Hematopoietic multipotent progenitor cell (in vitro differentiated cells): ENCODE results near the gene NTMT2. TPM values are rescaled to one million over a fixed set of nuclear protein-coding genes. Genes with fewer than 3 reads are reported as not detected.
"Not testable (repeated sequence)": the region's sequence is repeated elsewhere in the genome, so short reads cannot be mapped to it uniquely, and the experiment has no call there.

ENCODE experiments used
- DNase-seq, 3 donors: peaks; one replicate each; pipeline ENCODE4 v3.0.0-alpha.2; 2011 to 2015; ENCODE audit warnings: low read depth in 2 of 3, low spot score in 2 of 3
- total RNA-seq: library from RNA; depleted of rRNA; stranded (reverse); fragments of >200 nt; gene quantifications from one replicate; pipeline ENCODE4 v1.2.3, GENCODE V29; 2012

The NTMT2 gene
- not detected for total RNA-seq

- DNase-seq = no peak
These were observed at the start of gene NTMT2 for GRCh38 chr1:170145770-170146676. Gene NTMT2 (plus strand): TSS chr1:170145959. CDS start chr1:170146108, 149 bp downstream.

GRCh38 chr1:170095976-170096748 is 49.6 kb upstream of the NTMT2 start:
- no peak for DNase-seq

DNA sequence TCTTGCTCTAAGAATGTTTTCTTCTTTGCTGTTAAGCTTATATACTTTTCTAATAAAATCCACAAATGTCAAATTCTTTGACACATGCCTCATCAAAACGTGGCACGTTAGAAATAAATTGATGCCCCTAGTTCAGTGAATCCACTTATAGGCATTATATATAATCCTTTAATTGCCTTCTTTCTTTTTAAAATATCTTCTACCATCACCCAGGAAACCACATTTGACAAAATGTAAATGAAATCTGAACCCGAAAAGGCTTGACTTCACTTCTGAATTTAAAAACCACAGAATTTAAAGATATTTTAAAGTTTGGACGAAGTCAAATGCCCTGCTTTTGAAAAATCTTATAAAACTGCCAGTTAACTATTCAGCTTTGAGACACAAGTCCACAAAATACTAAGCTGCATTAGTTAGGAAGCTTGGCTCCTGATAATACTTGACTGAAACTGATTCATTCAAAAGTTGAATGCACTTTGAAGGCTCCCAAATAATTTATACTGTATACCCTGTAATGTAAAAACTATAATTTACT is 48.9 kb upstream of the NTMT2 start:
- no peak for DNase-seq

GRCh38 chr1:170097449-170097948 is 48.3 kb upstream of the NTMT2 start:
- no peak for DNase-seq

GRCh38 chr1:170113140-170113539 is 32.6 kb upstream of the NTMT2 start:
- DNase-seq = not testable (repeated sequence)

GRCh38 chr1:170114906-170115305 is 30.9 kb upstream of the NTMT2 start:
- DNase-seq = no peak

- no peak for DNase-seq
These were observed 23.4 kb upstream of the NTMT2 start for GRCh38 chr1:170122366-170122765.

- no peak for DNase-seq
These were observed 20.5 kb upstream of the NTMT2 start for GRCh38 chr1:170125269-170125668.

GRCh38 chr1:170126696-170127095 is 19.1 kb upstream of the NTMT2 start:
- no peak for DNase-seq

DNA sequence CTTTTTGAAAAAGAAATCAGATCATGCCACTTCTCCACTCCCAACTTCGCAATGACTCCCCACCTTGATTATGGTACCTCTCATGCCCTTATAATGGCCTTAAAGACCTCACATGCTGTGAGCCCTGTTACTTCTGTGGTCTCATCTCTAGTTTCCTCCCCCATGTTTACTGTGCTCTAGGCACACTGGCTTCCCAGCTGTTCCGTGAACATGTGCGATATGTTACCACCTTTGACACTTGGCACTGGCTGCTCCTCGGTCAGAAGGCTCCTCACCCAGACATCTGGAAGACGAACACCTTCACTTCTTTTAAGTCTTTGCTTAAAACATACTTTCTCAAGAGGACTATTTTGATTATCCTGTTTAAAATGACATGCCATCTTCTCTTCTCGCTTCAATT is 14.3 kb upstream of the NTMT2 start:
- DNase-seq = no peak

DNA sequence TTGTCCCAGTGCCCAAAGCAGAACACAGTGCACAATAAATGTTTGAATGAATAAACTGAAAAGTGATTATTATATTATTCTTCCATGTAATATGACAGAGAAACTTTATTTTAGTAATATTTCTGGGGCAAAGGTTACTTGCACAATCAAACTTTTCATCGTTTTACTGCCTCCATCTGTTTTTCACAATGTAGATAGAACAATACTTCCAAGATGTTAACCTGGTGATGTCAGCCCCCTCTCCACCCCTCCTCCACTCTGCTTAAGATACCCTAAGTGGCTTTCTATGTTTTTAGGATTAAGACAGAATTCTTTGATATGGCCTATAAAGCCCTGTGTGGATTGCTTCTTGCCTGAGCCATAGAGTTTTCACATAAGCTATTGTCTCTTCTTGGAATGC is 13.8 kb upstream of the NTMT2 start:
- no peak for DNase-seq

- DNase-seq = no peak
These were observed 11.8 kb upstream of the NTMT2 start for GRCh38 chr1:170133766-170134495.

DNA sequence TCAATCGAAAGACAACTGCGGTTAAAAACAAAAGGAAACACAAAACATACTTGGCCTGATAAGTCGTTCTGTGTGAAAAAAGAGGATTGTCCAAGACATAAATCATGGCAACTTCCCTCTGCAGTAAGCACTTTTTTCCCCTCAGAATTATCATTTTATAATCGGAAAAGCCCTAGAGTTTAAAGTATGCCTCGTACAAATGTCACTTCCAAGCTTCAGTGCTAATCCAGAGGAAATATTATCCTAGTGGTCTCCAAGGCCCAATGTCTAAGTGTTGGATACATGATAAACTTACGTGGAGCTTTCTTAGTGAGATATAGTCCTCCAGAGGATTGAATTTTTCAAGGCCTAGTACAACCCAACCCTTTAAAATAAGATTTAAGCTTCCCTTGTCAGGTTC is 11.2 kb upstream of the NTMT2 start:
- peak in 1 of 3 donors; percentile 15 for DNase-seq

- no peak for DNase-seq
These were observed 5.4 kb upstream of the NTMT2 start for GRCh38 chr1:170140371-170140770.

DNA sequence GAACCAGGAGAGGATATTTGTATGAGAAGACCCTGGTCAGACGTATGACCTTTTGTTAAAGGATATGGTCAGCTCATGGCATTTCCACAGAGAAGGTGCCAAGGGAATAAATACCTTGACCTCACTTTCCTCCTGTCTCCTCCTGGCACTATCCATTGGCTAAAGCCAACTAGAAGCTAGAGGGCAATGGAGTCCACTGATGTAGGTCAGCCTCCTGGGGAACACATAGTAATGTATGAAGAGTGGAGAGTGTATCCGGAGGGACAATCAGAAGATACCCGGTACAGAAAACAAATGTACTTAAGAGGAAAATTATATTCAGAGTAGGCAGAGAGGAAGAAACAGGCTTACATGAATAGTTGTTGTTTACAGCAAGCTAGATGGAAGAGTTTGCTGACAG is 698 bp upstream of the NTMT2 start:
- DNase-seq = no peak

- DNase-seq = no peak
These were observed 1.0 kb downstream of the NTMT2 start for GRCh38 chr1:170146720-170147263.

- DNase-seq = no peak
These were observed 3.5 kb downstream of the NTMT2 start for GRCh38 chr1:170149241-170149640.

DNA sequence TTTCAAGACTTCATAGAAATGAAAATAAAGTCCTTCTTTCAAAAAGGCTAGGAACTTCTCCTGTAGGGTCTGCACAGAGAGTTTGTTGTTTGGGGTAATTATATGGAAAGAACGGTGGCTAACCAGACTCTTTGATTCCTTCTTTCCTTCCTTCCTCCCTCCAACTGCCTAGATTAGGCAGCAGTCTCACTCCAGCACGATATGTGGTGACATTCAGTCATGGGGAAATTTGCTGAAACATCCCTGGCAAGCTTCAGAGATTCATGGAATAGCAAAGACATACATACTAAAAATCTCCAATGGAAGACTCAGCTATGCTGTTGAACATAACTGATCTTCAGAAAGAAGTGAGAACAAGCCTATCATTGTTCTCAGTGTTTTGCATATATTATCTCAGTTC is 4.3 kb downstream of the NTMT2 start:
- no peak for DNase-seq

GRCh38 chr1:170150921-170151320 is 5.2 kb downstream of the NTMT2 start:
- no peak for DNase-seq

DNA sequence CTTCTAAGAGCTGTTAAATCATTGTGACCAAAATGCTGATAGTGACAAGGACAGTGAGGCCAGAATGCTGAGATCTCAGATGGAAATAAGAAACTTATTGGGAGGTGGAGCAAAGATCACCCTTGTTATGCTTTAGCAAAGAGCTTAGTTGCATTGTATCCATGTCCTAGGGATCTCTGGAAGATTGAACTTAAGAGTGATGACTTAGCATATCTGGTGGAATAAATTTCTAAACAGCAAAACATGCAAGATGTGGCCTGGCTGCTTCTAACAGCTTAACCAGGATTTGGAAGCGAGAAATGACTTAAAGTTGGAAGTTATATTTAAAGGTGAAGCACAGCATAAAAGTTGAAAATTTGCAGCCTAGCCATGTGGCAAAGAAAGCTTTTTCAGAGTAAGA is 7.7 kb downstream of the NTMT2 start:
- no peak for DNase-seq
